Uterus (tissue), 4 donors: Measurements from ENCODE around the gene CDH13. TPM values are rescaled to one million over a fixed set of nuclear protein-coding genes. Genes with fewer than 3 reads are reported as not detected.

Source experiments
- DNase-seq, 2 donors: peaks; one replicate each; pipeline ENCODE4 v3.0.0-alpha.2; 2019 to 2020
- H3K27ac ChIP-seq, 2 donors: fragments of 200-600 bp; sonication (generic); 1 replicate in 1 of 2; 2 replicates in 1 of 2; pipeline ENCODE4 v1.5.1; 2016 to 2018
- H3K27me3 ChIP-seq, 2 donors: fragments of 200-600 bp; sonication (generic); one replicate each; pipeline ENCODE4 v1.5.1; 2018 to 2019; ENCODE audit warnings: control low read depth in 1 of 2
- H3K36me3 ChIP-seq, 2 donors: fragments of 200-600 bp; sonication (generic); one replicate each; pipeline ENCODE4 v1.5.1; 2019; ENCODE audit warnings: control low read depth in 1 of 2
- H3K4me1 ChIP-seq, 2 donors: fragments of 200-600 bp; sonication (generic); one replicate each; pipeline ENCODE4 v1.5.1; 2018 to 2019; ENCODE audit warnings: control low read depth in 1 of 2
- H3K4me3 ChIP-seq, 2 donors: fragments of 200-600 bp; sonication (generic); 1 replicate in 1 of 2; 2 replicates in 1 of 2; pipeline ENCODE4 v1.5.1; 2018 to 2019; ENCODE audit warnings: mild to moderate bottlenecking in 1 of 2
- H3K9me3 ChIP-seq, 2 donors: fragments of 200-600 bp; sonication (generic); one replicate each; pipeline ENCODE4 v1.5.1; 2019; ENCODE audit warnings: control low read depth in 1 of 2
- CTCF ChIP-seq, 4 experiments: fragments of 200-600 bp in 2 of 4; fragments of 450-650 bp in 2 of 4; sonication (generic) in 2 of 4; IDR thresholded peaks; one replicate each; pipeline ENCODE4 v1.5.1; 2016 to 2019; ENCODE audit warnings: antibody characterized with exemption in 4 of 4, mild to moderate bottlenecking in 2 of 4, moderate library complexity in 1 of 4
- POLR2A ChIP-seq, 2 donors: fragments of 450-650 bp; IDR thresholded peaks; one replicate each; pipeline ENCODE4 v1.6.1; 2016; ENCODE audit warnings: antibody characterized with exemption in 2 of 2, mild to moderate bottlenecking in 1 of 2, moderate library complexity in 1 of 2
- intact Hi-C: fragments of 100-400 bp; cut with DNase I; formaldehyde crosslinking; loops from one replicate; pipeline ENCODE4 v1.15.1; 2023; ENCODE audit warnings: low total_unique reads
- total RNA-seq, 4 donors: library from RNA; depleted of rRNA in 3 of 4; stranded (reverse); fragments of >200 nt in 3 of 4; gene quantifications; one replicate each; pipeline versions ENCODE4 v1.1.0 to v1.2.4, GENCODE V29; 2014 to 2023
- donor health status: DM: yes; HTN: yes; CAD: no.

The CDH13 gene
- total RNA-seq, 4 donors from 2014 or later = 49.1 to 99.4 (median 82.7) TPM

DNA sequence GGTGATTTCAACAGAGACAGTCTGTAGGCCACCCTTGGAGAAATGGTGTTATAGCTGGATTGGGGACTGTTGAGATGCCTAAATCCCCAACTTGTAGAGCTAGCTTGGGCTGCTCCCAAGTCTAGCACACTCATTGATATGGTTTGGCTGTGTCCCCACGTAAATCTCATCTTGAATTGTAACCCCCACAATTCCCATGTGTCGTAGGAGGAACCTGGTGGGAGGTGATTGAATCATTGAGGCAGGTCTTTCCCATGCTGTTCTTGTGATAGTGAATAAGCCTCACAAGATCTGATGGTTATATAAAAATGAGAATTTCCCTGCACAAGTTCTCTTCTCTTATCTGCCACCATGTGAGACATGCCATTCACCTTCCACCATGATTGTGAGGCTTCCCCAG is 536.0 kb downstream of the CDH13 start:
- TF ChIP-seq POLR2A (IDR thresholded peaks at IDR 0.05) (no peak), CTCF (IDR thresholded peaks at IDR 0.05) (no peak)
- Histone ChIP-seq H3K4me1 (no peaks in the 10 kb centered on the region), H3K36me3 (no peaks in the 10 kb centered on the region), H3K27me3 (no peaks in the 10 kb centered on the region), H3K27ac (no peak overlapping the region), H3K9me3 (no peaks in the 10 kb centered on the region), H3K4me3 (no peak overlapping the region)
- no peak for DNase-seq
- intact Hi-C loops = no loop called here

DNA sequence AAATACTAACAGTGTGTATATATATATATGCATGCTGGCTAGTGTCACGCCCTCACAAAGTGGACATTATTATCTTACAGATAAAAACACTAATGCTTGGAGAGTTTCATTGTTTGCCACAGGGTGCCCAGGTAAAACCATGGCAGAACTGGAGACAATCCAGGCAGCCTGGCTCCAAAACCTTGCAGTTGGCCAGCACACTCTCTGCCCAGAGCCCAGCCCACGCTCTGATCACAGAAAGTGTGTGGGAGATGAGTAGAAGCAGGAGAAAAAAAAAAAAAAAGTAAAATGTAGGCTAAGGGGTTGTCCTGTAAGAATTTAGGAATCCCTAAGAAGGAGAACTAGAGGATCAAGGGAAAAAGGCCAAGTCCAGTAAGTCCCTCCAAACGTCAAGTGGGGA is 538.0 kb downstream of the CDH13 start:
- Histone ChIP-seq H3K4me3 (no peak overlapping the region), H3K27ac (no peak overlapping the region), H3K27me3 (no peaks in the 10 kb centered on the region), H3K4me1 (no peaks in the 10 kb centered on the region), H3K36me3 (no peaks in the 10 kb centered on the region), H3K9me3 (no peaks in the 10 kb centered on the region)
- no peak for TF ChIP-seq CTCF (IDR thresholded peaks at IDR 0.05)
- TF ChIP-seq POLR2A (IDR thresholded peaks at IDR 0.05) = no peak
- intact Hi-C loops = no loop called here
- DNase-seq = no peak

DNA sequence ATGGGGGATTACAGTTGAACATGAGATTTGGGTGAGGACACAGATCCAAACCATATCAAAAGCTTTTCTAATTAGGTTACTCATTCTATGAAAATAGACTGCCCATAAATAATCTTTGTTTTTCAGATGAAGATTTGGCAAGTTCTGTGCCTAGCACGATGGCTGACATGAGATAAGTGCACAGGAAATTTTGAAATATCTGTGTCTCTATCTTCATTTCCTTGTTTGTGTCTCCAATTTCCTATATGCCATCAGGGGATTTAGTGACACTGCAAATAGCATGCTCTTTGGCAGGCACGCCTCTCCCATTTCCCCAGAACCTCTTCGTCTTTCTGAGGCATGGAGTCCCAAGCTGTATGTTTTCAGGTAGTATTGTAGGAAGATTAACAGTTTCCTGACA is 544.6 kb downstream of the CDH13 start:
- Histone ChIP-seq H3K4me1 (no peaks in the 10 kb centered on the region), H3K9me3 (no peaks in the 10 kb centered on the region), H3K36me3 (no peaks in the 10 kb centered on the region), H3K4me3 (no peak overlapping the region), H3K27ac (no peak overlapping the region), H3K27me3 (no peaks in the 10 kb centered on the region)
- TF ChIP-seq CTCF (IDR thresholded peaks at IDR 0.05) = no peak
- DNase-seq = no peak
- intact Hi-C loops = no loop called here

GRCh38 chr16:83174671-83175070 is 547.9 kb downstream of the CDH13 start:
- DNase-seq = no peak
- Histone ChIP-seq H3K27ac (no peak overlapping the region), H3K9me3 (no peaks in the 10 kb centered on the region), H3K27me3 (no peaks in the 10 kb centered on the region), H3K4me3 (no peak overlapping the region), H3K4me1 (no peaks in the 10 kb centered on the region), H3K36me3 (no peaks in the 10 kb centered on the region)
- TF ChIP-seq CTCF (IDR thresholded peaks at IDR 0.05) = no peak
- no peak for TF ChIP-seq POLR2A (IDR thresholded peaks at IDR 0.05)
- intact Hi-C loops = no loop called here

DNA sequence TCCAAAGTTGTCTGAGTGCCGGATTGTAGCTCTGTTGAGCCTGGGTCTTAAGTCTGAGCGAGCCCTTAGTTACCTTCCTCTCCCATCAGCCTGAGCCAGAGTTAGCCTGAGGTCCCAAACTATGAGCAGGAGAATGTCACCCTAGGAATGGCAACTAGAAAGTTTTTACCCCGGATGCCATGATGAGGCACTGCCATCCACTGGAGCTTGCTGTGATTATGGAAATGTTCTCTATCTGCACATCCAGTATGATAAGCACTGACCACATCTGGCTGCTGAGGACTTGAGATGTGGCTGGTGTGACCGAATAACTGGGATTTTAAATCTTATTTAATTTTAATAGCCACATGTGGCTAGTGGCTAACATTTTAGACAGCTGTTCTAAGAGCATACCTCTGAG is 550.0 kb downstream of the CDH13 start:
- no peaks in the 10 kb centered on the region for H3K36me3 ChIP-seq
- no peak for DNase-seq
- no peak overlapping the region for H3K4me3 ChIP-seq
- TF ChIP-seq POLR2A (IDR thresholded peaks at IDR 0.05) (no peak), CTCF (IDR thresholded peaks at IDR 0.05) (no peak)
- H3K9me3 ChIP-seq = no peaks in the 10 kb centered on the region
- H3K27me3 ChIP-seq = no peaks in the 10 kb centered on the region
- H3K4me1 ChIP-seq = no peaks in the 10 kb centered on the region
- no peak overlapping the region for H3K27ac ChIP-seq
- intact Hi-C loops = no loop called here
